ENCODE results near the gene TOGARAM2. TPM values are rescaled to one million over a fixed set of nuclear protein-coding genes. Genes with fewer than 3 reads are reported as not detected.

The TOGARAM2 gene
- polyA plus RNA-seq, 5 donors = 1.0 to 6.5 (median 4.1) TPM

- no peak for DNase-seq
These were observed 72.1 kb downstream of the TOGARAM2 start for GRCh38 chr2:29053223-29053622.

DNA sequence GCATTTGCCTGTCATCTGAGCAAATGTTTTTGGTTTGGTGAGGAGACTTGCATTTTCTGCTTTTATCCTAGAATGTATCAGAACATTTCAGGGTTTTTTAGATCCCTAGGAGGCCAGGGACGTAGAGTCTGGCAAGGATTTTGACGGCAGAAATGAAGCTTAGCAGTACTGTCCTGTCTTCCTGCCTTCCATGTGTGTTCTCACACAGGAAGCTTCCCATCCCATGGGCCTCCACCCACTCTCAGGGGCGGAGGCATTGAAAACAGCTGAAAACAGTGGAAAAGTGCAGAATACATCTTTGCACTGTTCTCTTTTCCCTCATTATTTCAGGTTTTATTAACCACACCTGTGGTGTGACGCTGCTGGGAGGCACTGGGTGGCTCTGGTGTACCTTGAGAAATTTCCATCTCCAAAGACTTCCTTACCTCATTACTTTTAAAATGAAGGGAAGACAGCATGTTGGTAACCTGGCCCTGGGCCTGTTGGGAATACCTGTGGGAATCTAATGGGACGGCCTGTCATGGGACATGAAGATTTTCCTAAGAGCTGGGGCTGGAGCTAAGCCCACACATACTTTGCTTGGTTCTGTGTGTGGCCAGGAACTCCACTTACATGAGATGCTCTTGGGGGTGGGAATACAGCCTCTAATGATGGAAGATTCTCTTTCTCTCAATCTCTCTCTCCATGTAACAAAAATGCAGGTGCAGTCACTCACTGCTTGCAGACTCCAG lies 72.7 kb downstream of the TOGARAM2 start:
- DNase-seq = no peak

- no peak for DNase-seq
These were observed 73.3 kb downstream of the TOGARAM2 start for GRCh38 chr2:29054430-29054829.

GRCh38 chr2:29055601-29056000 lies 74.5 kb downstream of the TOGARAM2 start:
- DNase-seq = no peak

DNA sequence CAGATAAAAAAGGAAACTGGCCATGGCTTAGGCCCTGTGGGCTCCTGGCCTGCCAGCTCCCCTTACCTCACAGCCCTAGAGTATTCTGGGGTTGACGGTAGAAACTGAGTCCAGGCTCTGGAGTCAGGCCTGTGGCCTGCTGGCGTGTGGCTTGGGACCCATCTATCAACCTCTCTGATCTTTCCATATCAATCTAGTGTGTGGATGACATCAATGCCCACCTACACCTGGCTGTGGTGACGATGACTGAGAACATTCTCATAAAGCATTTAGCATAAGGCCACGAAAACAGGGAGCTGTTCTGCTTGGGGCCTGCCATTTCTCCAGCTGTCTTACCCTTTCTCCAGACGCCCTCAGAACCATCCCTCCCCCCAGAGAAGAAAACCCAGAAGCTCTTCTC lies 75.4 kb downstream of the TOGARAM2 start:
- DNase-seq = no peak

DNA sequence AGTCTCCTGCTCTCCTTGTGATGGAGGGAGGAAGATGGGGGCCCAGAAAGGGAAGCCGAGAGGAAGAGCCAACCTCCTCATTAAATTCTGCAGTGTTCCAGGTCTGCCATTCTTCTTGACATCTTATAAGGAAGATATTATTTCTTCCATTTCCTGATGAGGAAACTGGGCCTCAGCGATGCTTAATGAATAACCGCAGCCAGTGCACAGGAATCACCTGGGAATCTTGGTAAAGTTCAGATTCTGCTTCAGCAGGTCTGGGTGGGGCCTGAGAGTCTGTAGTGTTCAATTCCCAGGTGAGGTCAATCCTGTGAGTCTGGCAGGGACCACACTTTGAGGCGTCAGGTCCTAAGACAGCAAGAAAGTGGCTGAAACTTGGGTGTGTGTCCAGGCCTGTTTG lies 75.9 kb downstream of the TOGARAM2 start:
- DNase-seq = no peak

DNA sequence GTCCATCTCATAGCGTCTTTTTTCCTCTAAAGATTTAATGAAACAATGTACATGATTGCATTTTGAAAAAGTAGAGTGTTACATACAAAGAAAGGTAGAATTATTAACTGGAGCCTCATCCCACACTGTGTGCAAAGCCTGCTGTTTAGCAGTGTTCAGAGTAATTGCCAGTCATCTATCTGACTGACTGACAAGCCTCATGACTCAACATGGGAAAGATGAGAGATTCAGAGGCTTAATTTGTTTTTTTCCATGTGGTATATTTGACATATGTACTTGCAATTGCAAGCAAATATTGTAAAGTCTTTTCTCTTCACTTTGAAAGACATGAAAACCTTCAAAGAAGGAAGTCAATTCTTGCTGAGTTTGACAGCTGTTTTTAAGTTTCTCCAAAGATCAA lies 78.5 kb downstream of the TOGARAM2 start:
- no peak for DNase-seq

DNA sequence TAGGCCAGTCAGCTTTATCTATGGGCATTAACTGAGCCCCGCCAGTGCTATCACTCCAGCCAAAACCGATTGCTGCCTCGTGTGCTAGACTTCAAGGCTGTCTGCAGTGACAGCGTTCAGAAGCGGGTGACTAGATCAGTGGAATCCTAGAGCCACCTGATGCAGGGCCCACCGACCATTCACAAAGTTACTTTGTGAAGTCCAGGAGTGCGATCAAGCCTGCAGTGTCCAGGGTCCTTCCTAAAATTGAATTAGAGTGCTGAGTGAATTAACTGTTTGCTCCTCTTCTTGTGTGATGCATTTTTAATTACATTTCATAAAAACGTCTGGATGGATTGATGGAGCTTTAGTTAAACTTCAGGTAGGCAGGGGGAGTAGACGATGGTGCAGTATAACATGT lies 79.3 kb downstream of the TOGARAM2 start:
- no peak for DNase-seq

GRCh38 chr2:29061176-29061575 lies 80.1 kb downstream of the TOGARAM2 start:
- DNase-seq = no peak

- DNase-seq = no peak
These were observed 80.5 kb downstream of the TOGARAM2 start for GRCh38 chr2:29061616-29062015.

GRCh38 chr2:29062371-29062770 lies 81.3 kb downstream of the TOGARAM2 start:
- no peak for DNase-seq

- no peak for DNase-seq
These were observed 82.0 kb downstream of the TOGARAM2 start for GRCh38 chr2:29063056-29063455.

DNA sequence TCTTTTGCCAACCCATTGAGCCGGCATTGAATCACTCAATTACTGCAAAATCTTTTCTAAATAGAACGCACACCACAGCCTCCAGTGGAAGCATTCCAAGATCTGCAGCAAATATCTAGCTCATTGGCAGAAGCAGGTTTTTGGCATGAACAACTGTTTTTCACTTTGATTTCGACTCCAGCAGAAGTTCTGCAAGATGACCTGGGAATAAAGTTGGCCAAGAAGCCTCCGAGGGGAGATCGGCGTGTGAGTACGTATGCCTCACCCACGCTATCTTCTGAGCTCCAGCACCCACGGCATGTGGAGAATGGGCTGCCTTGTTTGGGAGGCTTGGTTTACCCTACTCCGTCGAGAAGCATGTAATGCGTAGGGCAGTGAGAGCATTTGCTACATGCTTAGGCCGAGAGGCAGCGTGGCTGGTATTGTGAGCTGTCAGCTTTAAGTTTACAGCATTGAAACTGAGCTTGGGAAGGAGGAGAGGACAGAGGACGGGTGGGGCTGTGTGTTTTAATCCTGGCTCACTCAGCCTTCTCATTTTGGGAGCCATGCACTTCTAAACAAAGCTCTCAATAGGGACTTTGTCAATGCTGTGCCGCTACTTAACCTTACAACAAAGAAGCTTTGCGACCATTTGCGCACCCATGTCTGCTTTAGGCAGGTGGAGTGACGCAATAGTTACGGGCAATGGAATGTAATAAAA lies 82.7 kb downstream of the TOGARAM2 start:
- peak; percentile 46 to 52 for DNase-seq

DNA sequence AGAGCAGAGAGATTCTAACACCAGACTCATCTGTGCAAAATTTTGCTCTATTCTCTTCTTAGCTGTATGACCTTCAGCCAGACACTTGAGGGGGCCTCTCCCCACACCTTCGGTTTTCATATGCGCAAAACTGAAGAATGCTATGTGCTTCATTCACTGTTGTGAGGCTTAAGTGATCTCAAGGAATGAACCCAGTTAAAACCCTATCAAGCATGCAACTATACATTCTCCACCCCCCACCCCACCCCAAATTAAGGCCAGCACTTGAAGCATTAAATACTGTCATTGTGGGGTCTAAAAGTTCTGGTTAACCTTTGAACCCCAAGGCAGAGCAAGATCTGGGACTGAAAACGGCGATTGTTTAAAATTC lies 83.2 kb downstream of the TOGARAM2 start:
- no peak for DNase-seq

DNA sequence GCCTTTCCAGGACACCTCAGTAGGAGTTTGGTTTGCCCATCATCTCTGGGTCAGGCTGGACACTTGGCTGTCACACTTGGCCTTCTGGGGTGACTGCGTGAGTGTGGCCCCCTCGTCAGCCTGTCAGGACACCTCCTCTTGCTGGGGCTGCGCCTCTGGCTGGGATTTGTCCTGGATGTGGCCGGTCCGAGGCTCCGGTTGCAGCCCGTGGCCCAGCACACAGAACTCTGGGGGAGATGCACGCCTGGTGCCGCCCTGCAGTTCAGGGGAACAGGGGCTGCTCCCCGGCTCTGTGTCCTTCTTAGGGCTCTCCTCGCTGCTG lies 83.6 kb downstream of the TOGARAM2 start:
- DNase-seq = no peak

GRCh38 chr2:29065068-29065811 lies 84.1 kb downstream of the TOGARAM2 start:
- no peak for DNase-seq

- DNase-seq = peak; percentile 37 to 38
These were observed 85.3 kb downstream of the TOGARAM2 start for GRCh38 chr2:29066271-29066860.

GRCh38 chr2:29066997-29067605 lies 86.0 kb downstream of the TOGARAM2 start:
- no peak for DNase-seq

DNA sequence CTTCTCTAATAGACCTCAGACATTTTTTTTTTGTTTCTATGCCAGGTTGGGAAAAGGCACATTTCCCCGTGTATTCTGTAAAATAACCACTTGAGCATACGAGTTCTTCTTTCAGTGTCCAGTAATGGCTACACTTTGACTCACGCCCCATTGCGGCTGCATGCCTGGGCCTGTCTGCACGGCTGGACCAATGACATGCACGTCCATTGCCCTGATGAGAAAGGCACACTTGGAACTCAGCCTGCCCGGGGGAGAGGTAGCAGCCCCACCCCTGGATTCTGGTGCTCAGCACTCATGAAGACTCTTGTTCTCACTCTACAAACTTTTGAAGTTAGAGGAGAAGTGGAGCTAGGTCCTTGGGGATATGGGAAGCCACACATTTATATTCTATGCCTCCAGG lies 87.4 kb downstream of the TOGARAM2 start:
- no peak for DNase-seq

GRCh38 chr2:29070526-29070925 lies 89.4 kb downstream of the TOGARAM2 start:
- DNase-seq = no peak

GRCh38 chr2:29071032-29071975 lies 90.2 kb downstream of the TOGARAM2 start:
- DNase-seq = no peak

Measured in right lung (tissue), 5 donors.